LoVo (cell line): Measurements from ENCODE around the gene EHD3.

Experiments
- DNase-seq: peaks from one replicate; pipeline ENCODE4 v3.0.0-alpha.2; 2016; ENCODE audit warnings: low spot score

Gene EHD3

DNA sequence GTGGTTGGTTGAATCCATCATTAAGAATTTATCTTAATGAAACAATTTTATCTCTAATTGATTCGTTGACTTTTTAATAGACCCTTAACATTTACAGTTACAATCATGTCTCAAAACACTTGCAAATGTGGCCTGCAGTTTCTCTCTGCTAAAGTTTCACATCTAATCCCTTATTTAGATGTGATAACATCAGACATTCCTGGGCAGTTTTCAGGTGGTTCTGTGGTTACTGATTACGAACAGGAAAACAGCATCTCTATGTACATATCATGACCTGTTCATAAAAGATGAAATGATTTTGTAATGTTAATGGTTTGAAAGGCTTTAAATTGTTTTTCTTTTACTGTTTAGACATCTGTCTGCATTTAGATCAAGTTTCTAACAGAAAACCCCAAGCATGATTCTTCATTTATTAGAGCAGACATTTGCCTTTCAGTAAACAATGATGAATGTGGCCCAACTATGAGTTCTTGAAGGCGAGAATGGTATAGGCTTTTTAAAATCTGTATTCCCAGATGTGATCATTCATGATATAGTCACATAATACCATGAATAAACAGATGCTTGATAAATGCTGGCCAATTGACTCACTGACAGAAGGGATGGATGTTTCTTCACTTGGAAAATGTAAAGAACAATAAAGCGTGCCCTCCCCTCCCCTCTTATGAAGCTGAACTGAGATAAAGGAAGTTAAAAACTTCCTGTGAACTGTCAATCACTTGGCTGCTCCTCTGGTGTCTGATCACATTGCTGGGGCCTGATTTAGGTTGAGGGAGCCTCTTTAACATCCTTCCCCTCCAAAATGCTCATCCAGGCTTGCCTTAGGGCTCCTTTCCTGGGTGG, 20.1 kb upstream of the EHD3 start:
- DNase-seq, result no peak

DNA sequence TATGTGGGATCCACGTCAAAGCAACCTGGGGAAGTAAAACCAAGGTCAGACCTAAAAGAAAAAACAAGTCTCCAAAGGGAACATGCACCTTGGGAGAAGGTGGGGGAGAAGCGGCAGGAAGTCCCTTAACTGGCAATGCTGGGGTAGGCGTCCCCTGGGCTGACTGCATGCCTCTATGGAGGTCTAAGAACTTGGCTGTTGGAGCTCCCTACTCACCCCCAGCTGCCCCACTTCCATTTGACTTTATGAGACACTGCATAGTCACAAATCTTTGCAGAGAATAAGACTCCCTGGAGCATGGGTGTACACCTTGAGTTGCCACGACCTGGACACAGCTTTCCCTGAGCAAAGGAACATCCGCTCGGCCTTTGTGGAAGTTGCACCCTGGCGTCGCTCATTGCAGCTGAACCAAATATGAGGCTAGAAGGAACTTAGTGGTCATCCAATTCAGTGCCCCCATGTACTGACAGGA, 19.5 kb upstream of the EHD3 start:
- DNase-seq, result no peak

DNA sequence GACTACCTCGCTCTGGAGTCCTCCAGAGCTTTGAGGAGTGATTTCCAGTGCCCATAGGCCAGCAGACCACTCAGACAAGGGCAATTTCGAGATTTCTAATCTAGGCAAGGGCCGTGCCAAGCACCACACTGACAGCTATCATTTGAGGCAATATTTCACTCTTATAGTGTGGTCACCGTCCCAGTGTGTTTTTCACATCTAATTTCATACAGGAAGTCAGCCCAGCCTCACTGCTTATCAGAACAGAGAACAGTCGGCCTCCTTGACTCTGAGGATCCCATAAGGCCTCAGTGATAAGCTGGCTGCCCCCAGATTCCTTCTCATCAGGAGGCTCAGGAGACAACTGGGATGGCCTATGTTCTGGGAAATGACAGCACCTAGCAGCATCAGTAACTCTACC, 17.2 kb upstream of the EHD3 start:
- DNase-seq, result no peak

DNA sequence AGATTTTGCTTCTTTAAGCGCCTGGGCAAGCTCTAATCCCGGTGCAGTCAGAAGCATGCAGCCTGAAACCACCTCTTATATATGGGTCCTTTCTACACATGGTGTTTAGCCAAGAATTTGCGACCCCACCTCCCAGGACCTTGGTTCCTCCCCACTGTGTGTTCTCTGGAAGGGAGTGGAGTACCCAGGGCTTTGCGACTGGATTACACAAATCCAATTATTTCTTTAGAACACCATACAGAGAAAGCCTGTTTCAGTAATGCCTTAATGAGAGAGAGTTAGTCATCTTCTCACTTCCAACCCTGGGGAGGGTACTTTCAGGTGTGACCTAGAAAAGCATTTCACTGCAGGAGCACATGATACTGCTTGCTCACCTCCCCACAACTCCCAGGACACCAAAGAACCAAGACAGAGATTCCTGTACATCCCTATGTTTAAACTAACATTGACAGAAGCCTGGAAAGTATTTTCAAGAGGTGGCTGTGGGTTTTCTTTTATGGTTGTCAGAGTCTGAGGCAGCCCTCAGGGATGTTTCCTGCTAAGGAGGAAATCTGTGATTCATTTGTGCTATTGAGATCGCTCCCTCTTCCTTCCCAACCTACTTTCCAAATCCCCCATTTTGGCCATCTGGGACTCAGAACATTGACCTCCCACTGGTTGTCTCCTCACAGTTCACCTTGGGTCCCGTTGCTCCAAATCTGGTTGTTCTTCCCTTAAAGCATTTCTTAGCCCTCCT, 16.3 kb upstream of the EHD3 start, which contains the start of gene CAPN14:
Gene CAPN14 (minus strand): TSS at position 51 of the 736 bp plus-strand sequence. CDS start 12,068 bp downstream, outside the sequence.
- no peak for DNase-seq

DNA sequence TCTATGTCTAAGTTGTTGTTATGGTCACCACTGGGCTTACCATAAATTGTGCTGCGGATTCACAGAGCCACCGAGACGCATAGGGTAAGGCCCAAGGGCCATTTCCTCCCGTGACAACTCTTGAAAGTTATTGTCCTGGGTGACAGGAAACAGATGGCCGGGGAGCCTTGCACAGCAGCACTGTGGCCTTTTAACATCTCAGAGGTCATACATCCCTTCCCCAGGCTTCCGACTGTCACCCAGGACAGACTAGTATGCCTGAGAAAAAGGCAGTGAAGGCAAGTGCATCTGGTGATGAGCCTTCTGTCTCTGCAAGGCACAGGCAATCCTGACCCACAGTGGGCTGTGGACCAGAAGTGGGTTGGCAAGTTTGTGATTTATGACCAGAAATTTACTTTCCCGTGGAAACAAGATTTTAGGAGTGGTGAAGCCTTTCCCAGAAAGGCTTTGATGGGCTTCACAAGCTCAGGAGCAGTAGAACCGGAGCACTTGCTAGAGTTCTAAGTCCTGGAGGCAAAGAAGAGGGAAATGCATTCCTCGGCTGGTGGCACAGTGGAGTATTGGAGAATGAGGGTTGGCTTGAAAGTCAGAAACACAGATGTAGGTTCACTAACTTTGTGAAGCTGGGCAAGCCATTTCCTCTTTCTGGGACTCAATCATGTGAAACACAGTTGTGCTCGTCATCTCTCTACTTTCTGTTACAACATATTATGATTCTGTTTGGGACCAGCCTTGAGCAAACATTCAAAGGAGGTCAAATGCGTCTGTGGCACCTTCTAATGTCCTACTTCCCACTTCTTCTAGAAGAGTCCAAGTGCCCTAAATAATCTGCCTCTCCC, 14.6 kb upstream of the EHD3 start:
- no peak for DNase-seq

DNA sequence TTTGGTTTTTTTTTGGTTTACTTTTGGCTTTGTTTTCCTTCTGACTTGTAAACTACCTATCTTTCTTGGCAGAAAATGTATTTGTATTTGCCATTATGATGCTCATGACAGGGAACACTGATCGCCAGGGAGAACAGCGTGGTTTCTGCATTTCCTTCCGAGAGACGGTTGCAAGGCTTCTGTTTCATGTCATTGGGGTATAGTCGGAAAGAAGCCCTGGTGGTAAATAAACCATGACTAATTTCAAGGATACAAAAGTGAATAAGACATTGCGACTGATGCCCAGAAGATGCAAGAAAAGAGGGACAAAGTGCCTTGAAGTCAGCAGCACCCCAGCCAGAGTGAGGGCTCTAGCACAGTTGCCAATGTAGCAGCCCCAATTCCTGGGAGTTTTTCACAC, 12.4 kb upstream of the EHD3 start:
- no peak for DNase-seq

DNA sequence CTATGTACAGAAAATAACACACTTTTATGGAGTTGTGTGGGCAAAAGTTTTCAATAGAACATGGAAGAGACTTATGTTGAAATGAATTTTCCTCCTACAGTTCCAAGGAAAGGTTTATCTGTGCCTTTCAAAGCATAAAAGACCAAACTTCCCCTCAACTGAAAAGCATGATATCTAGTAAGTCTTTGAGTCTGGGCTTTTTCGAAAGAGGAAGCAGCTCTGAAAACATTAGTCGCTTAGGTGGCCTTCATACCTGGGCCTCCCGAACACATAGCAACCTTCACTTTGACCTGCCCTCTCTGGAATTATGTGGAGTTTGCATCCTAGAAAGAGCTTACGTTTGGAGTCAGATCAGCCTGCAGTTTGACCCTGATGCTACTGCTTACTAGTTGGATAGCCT, 11.9 kb upstream of the EHD3 start:
- DNase-seq, result no peak

DNA sequence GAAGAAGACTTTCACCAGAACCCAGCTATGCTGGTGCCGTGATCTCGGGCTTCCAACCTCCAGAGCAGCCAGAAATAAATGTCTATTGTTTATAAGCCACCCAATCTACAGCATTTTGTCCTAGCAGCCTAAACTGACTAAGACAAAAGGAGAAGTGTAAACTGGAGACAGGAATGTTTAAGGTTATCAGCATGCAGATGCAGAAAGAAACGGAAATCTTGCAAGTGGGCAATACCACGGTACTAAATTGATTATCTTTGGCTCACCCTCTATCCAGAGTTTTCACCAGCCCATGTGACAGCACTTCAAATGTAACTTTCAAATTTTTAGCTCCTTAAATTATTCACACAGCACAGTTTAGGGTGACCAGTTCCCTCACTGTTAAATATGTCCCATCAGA, 10.9 kb upstream of the EHD3 start:
- DNase-seq, result no peak

DNA sequence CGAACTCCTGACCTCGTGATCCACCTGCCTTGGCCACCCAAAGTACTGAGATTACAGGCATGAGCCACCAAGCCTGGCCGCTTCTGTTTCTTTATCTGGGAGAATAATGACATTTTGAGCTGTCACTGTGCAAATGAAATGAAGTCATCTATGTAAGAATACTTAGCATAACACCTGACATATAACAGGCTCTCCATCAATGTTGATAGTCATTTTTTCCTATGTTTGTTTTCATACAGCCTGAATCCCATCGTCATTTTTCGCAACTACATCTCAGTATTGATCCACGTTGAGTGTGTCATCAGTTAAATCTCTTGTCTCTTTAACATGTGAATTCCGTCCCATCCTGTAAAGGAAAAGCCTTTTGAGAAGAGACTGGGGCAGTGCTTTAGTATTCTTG, 10.2 kb upstream of the EHD3 start:
- DNase-seq, result no peak

DNA sequence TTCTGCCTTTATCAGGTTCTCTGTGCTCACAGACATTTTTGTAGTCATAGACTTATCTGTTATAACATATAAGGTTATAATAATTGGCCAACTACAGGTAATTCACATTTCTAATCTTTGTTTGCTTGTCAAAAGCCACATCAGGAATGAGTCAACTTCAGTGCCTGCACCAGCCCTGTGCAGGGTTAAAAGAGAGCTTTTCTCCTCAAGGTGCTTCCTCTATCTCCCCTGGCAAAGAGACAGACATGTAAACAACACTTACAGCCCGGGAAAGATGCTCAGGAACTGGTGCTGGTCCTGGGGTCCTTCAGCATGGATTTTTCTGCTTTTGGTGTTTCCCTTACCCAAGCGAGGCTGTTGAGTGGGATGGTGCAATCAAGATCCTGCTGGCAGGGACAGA, 7.7 kb upstream of the EHD3 start:
- DNase-seq, result no peak

DNA sequence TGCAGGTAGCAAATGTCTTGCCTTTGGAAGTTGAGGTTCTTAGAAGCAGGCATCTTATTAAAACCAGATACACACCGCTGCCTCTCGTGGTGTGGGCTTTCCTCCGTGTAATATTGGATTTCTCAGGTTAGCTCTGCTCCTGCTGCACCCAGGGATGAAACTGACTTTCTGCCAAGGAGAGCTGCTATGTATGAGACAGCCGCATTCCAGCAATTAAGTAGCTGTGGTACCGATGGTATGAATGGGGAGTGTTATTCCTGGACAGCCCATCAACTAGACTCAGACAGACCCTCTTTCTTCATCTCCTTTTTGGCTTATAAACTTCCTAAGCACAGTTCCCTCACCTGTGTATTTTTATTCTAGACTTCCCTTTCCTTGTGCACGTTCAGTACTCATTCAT, 6.8 kb upstream of the EHD3 start:
- DNase-seq, result no peak

DNA sequence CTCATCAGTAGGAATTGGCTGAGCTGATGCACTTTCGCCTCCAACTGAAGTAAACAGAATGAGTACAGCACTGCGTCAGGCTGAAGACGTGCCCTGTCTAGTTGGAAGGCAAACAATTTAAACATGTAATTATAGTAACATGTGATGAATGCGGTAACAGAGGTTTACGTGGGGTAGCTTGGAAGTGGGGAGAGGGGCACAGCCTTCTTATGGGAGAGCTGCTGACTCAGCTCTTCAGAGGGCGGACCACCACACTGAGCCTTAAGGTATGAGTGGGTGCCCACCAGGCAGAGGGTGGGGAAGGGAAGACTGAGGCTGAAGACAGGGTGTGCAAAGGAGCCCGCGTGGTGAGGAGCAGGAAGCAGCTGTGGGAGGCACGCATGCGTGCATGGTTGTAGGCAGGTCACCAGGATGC, 6.2 kb upstream of the EHD3 start:
- DNase-seq, result no peak

DNA sequence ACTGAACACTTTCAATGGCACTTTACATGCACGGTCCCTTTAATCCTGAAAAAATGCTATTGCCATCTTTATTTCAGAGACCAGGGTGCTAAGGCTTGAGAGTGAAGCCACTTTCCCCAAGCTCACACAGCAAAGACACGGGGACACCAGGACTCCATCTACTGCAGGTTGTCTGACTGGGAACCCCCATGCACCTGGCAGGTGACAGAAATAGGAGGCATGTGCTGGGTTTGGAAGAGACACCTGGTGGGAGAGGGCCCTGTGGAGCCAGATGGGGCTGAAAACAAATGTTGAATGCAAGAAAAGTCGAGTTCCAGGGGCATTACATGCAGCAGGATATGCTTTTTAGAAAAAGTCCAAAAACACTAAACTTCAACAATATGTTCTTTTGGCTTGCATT, 5.2 kb upstream of the EHD3 start:
- no peak for DNase-seq

DNA sequence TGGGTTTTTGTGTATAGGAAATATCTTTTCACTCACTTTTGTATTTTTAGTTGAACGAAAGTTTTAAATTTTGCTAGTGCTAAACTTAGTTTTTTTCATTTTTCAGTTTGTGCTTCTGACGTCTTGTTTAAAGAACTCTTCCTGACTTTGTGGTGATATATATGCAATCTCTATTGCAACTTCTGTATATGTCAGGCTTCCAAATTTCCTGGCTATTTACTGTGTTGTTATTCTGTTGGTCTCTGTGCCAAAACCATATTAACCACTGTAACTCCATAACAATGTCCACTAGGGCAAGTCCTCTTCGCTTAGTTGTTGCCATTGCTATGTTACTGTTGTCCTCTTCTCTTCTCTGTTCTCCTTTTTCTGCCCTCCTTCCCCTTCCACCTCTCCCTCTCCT, 3.2 kb upstream of the EHD3 start:
- DNase-seq, result no peak

DNA sequence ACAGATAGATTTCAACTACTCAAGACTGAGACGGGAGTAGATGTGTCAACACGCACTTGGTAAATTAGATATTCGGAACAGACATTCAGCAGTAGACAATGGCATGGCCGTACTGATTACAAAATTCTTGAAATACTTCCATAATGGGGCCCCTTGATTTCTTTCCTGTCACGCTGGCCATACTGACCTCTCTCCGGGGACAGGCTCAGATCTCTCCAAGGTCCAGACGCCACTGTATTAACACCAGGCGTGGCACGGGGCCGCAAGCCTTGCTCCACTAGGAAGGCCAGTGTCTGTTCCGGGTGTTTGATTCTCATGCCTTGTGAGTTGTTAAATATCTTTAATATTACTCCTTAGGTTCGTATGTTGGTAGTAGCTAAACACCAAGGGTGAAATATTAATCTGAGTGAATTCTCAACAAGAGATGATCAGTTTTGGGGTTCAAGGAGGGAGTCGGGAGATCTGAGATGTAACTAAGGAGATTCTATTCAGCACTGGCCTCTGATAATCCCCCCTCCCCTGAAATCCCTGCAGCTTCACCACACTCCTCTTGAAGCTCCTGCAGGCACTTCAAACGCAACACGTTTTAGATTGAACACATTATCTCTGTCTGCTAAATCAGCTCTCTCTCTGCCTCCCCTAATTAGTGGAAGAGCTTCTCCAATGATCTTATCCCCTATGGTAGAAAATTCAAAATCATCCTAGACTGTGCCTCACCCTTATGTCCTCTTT, 2.2 kb upstream of the EHD3 start:
- DNase-seq, result no peak

DNA sequence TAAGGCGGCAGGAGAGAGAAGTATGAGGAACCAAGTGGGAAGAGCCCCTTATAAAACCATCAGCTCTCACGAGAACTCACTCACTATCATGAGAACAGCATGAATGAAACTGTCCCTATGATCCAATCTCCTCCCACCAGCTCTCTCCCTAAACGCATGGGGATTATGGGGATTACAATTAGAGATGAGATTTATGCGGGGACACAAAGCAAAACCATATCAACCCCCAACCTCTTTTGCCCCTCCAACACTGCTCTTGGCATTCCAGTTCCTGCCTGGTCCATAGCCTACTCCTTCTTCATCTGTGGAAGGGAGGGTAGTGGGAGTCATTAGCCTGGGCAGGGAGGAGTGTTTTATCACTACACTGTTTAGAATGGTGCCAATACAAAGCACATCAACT, 1.4 kb upstream of the EHD3 start:
- no peak for DNase-seq

DNA sequence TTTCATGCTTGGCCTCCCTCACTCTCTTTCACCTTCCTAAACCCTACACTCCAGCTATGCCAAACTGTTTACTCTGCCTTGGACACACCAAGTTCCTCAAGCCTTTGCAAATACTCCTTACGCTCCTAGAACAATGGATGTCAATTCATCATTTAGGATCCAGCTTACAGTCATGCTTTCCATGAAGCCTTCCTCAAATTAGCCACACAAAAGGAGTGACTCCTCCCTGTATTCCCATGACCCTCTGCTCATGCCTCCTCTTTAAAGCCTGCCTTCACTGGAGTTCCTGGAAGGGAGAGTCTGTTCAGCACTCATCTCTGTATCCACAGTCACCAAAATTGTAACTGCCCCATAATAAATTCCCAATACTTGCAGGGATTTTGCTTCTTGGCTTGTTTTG, 721 bp upstream of the EHD3 start:
- DNase-seq, result no peak

DNA sequence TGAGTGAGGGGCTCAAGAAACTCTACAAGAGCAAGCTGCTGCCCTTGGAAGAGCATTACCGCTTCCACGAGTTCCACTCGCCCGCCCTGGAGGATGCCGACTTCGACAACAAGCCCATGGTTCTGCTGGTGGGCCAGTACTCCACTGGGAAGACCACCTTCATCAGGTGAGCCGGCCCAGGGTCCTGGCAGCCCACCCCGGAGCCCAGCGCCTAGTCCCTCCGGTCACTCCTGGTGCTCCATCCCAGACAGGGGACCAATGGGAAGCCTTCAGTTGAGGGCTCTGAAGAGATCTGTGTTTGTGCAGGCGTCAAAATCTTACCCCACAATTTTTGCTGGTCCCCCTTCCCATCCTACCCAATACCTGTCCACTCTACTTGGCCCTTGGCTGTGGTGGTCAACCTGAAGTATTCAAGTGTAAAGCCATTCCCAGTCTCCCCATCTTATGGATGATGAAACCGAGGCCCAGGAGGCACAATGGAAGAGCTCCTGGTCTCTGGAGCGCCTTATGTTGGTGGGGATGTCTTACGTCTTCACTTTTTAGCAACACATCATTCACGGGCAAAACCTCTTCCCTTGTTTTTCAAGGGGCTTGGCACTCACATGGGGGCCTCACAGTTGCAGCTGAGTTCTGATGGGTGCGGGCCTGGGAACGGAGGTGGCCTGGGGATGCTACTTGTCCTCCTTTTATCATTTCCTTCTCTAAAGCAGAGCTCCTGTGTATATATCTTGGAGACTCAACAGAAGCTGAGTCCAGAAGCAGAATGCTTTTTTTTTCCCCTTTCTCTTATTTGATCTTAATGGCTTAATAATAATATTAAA, 941 bp downstream of the EHD3 start:
- DNase-seq, result no peak

DNA sequence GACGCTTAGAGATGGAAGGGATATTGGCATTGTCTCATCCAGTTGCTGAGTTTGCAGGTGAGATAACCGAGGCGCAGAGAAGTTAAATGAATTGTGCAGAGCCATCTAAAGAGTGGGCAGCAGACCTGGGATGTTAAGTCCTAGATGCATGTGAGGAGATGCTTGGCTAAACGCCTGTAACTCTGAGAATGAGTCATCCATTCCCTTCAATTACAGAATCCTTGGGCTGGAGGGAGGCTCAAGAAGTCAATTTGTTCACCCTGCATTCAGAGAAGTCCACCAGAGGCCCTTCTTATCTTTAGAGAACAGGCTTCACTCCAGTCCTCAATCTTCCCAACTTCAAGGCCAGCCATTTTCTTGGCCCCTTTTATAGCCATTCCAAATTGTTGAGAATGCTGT, 1.6 kb downstream of the EHD3 start:
- no peak for DNase-seq

DNA sequence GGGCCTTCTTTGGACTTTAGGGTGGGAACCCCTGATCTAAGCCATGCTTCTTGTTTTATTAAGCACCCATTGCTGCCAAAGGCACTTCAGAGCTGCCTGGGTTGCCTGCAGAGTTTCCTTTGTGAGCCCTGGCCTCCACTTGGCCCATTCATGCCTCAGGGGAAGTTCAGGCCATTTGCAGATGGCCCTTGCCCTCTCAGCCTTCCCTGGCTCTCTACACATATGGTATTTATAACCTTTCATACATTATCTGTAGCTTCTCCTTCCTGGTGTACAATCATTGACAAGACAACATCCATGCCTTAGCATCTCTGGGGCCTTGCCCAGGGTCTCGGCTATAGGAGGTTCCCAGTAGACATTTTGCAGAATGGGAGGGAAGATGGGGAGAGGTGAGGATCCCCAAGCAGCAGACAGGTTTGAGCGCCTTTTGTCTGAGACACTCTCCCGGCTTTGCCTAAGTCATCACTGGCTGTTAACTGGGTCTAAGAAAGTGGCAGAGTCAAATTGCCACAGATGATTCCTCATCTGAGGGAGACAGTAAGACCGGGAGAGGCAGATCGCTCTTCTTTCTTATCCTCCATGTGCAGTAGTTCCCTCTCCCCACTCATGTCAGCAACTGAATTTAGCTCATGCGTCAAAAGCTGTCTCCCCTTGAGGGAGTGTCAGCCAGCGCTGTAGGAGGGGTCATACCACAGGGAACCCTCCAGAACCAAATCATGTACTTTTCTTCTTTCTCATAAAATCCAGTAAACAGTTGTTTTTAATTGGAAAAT, 2.7 kb downstream of the EHD3 start:
- DNase-seq, result no peak
